GM19023 (cell line): ENCODE results near the gene GRIN2C.

Experiments
- ATAC-seq: cut with Tn5 transposase; IDR thresholded peaks from one replicate; pipeline ENCODE4 v1.9.1; 2021; ENCODE audit warnings: mild to moderate bottlenecking, moderate library complexity; ENCODE audit not compliant: unreplicated experiment

GRIN2C gene

GRCh38 chr17:74850310-74850709 lies 9.4 kb downstream of the GRIN2C start:
- ATAC-seq = no peak

DNA sequence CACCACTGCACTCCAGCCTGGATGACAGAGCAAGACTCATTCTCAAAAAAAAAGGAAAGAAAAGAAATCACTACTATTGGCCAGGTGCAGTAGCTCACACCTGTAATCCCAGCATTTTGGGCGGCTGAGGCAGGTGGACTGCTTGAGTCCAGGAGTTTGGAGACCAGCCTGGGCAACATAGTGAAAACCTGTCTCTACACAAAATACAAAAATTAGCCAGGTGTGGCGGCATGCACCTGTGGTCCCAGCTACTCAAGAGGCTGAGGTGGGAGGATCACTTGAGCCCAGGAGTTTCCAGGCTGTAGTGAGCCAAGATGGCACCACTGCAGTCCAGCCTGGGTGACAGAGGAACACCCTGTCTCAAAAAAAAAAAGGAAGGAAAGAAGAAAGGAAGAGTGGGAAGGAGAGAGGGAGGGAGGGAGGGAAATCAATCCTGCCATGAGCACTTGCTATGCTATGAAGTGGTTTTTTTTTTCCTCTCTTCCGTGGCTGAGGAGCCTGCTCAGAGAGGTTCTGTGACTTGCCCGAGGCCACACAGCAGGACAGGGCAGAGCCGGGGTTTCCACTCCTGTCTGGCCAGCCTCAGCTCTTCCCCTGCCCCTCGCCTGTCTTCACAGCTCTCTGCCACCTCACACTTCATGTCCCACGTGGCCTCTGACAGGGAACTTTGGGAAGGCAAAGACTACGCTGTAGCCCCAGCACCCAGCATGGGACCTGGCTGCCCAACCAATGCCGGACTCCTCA lies 10.9 kb downstream of the GRIN2C start:
- ATAC-seq = no peak

GRCh38 chr17:74846621-74847020 lies 13.1 kb downstream of the GRIN2C start:
- ATAC-seq = no peak

DNA sequence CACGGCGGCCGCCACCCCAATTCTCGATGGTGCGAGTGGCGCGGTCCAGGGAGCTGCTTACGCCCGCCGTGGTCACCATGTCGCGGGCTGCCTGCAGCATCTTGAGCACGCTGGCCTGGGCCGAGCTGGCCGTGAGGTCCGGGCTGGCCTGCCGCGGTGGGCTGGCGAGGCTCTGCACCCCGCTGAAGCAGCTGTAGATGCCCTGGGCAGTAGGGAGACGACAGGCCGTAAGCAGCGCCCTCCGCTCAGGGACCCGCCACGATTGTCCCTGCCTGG lies 16.4 kb downstream of the GRIN2C start:
- no peak for ATAC-seq

- no peak for ATAC-seq
These were observed 16.9 kb downstream of the GRIN2C start for GRCh38 chr17:74842599-74843351.

DNA sequence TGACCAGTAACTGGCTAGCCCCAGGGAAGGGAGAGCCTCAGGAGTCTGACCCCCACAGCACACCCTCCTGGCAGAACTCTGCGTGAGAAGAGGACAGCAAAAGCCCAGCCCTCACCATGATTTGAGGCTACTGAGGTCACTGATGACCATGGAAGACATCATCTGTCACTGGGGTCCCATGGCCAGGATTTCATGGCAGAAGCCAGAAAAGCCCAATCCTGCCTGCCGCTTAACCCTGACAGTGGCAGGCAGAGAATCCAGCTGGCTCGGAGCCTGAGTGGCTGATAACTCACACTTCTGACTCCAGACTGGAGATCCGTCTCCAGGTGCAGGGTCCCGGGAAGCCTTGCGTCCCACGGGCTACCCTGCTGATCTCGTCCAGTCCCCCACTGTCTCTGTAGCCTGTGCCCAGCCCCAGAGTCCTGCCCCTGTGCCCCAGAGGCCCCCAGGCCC lies 17.5 kb downstream of the GRIN2C start:
- ATAC-seq = no peak

DNA sequence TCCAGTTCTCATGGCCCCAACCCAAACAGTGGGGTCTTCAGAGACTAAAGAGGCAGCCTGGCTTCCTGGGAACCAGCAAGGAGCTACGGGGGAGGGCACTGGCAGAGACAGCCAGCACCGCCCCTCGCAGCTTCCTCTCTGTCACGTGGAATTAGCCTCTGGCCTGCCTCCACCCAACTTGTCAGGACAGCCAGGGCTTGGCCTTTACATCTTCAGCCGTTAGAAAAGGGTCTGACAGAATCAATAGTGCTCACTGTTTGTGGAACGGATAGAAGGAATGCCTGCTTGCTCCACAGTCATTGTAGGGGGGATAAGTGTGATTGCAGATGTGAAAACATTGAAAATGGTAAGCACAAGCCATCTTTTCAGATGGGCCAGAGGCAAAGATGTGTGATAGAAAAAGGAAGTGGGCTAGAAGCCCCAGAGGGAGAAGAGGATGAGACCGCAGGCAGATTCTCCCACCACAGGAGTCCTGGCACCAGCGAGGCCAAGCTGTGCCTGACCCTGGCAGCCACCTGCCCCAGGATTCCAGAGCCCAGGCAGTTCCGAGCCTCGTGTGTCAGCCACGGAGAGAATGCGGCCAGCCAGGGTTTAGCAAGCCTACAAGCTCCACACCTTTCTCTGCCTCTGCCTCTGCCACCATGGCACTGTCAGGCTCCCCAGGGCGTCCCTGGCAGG lies 18.6 kb downstream of the GRIN2C start:
- ATAC-seq = no peak

DNA sequence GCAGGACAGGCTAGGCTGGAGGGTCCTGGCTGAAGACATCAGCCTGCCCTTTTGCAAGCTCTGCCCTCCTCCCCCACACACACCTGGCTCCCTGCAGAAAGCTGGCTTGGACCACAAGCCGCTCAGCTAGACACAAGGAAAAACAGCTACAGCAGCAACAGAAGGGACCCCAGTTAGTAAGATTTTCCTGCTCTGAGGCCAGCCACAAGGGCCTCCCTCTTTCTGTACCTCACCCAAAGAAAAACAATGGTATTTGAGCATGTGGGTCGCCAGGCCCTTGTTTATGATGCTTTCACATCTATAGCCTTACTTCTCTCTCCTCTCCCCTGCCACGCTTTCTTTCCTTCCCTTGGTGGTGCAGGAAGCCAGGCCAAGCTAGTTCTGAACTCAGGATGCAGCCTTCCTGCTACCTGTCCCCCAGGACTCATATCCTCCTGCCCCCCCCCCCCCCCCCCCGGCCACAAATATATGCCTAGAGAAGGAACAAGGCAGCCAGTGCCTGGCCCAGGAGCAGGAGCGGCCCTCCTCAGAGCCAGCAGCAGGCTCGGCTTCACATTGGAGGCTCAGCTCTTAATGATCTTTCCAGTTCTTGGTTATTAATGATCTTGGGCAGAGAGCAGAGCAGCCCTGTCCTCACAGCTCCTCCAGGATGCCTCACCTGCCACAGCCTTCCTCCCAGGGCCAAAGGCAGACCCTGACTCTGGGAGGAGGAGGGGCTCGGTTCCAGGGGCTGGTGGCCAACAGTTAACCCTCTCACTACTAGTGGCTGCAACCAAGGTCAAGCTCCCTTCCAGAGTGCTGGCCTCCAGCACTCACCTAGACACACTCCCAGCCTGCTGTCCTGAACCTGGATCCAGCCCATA lies 19.5 kb downstream of the GRIN2C start:
- ATAC-seq = no peak

DNA sequence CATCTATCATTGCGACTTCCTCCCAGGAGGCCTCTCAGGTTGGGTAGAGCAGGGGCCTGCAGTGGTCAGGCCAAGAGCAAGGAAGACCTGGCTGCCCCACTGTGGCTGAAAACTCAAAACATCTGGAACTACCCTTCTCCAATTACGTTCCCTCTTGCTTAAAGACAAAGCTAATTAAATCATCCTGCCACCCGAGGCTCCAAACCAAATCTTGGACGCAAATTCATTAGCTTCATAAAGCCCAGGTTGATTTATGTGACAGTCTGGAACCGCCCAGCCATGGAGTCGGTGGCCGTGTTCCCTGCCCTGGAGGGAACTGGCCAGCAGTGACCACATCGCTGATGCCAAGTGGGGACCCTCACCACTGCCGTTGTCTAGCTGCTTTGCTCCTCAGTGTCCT lies 21.4 kb downstream of the GRIN2C start:
- no peak for ATAC-seq

- no peak for ATAC-seq
These were observed 22.8 kb downstream of the GRIN2C start for GRCh38 chr17:74836691-74837467.

- no peak for ATAC-seq
These were observed 23.5 kb downstream of the GRIN2C start for GRCh38 chr17:74836191-74836590.

GRCh38 chr17:74833501-74834377 lies 25.9 kb downstream of the GRIN2C start:
- no peak for ATAC-seq

DNA sequence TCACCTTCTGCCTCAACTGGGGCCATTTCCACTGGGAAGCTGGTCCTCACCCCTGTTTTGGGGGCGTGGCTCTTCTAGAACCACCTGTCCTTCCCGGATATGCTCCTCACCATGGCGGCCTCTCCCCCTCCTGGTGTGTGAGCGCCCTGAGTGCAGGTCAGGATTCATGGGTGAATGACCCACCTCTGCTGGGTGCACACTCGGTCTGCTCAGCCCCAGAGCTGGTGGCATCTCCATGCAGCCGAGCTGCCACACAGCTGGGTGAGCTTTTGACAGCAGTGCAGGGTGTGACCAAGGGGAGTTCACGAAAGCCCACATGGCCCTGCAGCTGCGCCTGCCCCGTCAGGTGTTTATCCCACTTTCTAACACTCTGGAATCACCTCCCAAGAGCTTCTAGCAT lies 27.3 kb downstream of the GRIN2C start:
- no peak for ATAC-seq

DNA sequence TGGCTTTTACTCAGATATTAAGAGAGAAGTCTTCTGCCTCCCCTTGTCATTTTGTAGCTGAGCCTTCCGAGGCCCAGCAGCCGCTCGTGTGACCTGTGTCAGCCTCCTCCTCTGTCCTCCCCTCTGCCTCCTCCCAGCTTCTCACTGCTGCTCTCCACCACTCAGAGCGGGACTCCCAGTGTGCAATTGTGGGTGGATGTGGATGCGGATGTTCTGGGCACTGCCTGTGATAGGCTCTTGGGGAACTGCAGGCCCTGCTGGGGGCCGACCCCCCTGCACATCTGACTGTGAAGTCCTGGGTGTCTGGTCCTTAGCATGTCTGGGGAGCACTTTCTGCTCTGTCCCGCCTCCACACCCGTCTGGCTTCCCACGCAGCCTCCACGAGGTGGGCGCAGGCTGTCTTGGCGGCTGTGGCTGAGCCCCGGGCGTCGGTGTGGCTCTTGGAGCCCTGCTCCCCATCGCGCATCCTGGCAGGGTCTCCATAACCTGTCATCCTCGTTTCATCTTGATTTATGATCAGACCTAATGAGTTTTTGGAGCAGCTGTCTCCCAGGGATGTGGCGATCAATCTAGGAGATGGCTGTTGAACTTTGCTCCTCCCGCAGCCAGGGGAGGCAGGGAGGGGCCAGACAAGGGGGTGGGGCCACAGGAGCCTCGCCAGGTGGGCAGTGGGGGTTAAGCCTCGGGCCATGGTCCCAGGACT lies 28.1 kb downstream of the GRIN2C start:
- no peak for ATAC-seq

DNA sequence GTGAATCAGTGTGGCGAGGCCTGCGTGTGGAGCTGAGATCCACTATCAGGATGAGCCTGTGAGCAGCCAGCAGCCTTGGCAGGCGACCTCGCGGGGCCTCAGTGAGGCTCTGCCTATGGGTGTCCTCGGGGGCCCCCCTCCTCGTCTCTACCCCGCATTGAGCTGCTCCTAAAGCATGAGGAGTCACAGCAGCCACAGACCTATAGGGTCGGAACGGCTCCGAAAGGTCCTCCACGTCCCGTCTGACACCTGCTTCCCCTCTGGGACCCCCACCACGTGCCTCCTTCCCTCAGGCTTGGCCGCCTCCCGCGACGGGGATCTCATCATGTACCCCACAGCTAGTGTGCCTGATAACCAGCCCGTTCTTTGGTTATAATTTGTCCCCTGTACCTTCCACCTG lies 28.8 kb downstream of the GRIN2C start:
- no peak for ATAC-seq

DNA sequence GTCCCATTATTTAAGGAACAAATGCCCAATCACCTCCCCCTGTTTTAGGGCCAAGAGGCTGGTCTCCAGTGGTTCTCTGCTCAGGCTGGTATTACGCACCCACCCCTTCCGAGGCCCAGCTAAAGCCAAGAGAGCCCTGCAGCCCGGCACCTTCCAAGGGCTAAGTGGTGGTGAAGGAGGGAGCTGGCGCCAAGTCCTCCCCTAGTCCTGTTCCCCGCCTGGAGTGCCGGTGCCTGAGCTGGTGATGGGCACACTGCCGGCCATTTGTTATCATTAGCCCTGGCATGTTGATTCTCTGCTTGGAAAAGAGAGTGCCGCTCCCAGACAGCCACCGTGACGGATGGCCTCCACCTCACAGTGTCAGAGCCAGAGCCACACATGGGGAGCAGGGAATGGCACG lies 31.9 kb downstream of the GRIN2C start:
- ATAC-seq = no peak

GRCh38 chr17:74825952-74826719 lies 33.5 kb downstream of the GRIN2C start:
- ATAC-seq = no peak
